Common myeloid progenitor, CD34-positive (primary cell): ENCODE measurements around the gene FOXS1.

ENCODE experiments used
- CTCF ChIA-PET: fragments of 350-600 bp; sonication (Branson Sonifier 250); formaldehyde crosslinking; loops from one replicate; lab custom pipeline; 2021; ENCODE audit warnings: antibody characterized with exemption; lab: Charles Lee
- POLR2A ChIA-PET: fragments of 350-600 bp; sonication (Branson Sonifier 250); formaldehyde crosslinking; loops from one replicate; lab custom pipeline; 2021; ENCODE audit warnings: antibody characterized with exemption; lab: Charles Lee
- DNase-seq, 3 donors: peaks; one replicate each; pipeline versions ENCODE4 v3.0.0 to v3.0.0-alpha.2; 2013
- H3K27ac ChIP-seq, 2 experiments: 1 replicate in 1 of 2; 2 replicates in 1 of 2; pipeline ENCODE4 v1.7.0; 2013; ENCODE audit warnings: inconsistent platforms in 2 of 2, low read length in 2 of 2, mild to moderate bottlenecking in 2 of 2, low read depth in 1 of 2, moderate library complexity in 1 of 2; ENCODE audit not compliant: severe bottlenecking in 2 of 2, insufficient read depth in 1 of 2, poor library complexity in 1 of 2
- H3K27me3 ChIP-seq, 5 experiments: replicated peaks in 2 of 5; 1 replicate in 3 of 5; 2 replicates in 2 of 5; pipeline versions ENCODE4 v1.6.1 to v1.7.0; 2013; ENCODE audit warnings: low read length in 4 of 5, mild to moderate bottlenecking in 2 of 5, moderate library complexity in 2 of 5, inconsistent platforms in 1 of 5; ENCODE audit not compliant: insufficient read depth in 5 of 5, control insufficient read depth in 4 of 5
- H3K36me3 ChIP-seq, 4 experiments: 1 replicate in 2 of 4; 2 replicates in 2 of 4; pipeline versions ENCODE4 v1.6.1 to v1.7.0; 2013; ENCODE audit warnings: low read length in 3 of 4, control low read depth in 1 of 4, mild to moderate bottlenecking in 1 of 4; ENCODE audit not compliant: control insufficient read depth in 4 of 4, insufficient read depth in 4 of 4
- H3K4me1 ChIP-seq, 4 experiments: 1 replicate in 3 of 4; 2 replicates in 1 of 4; pipeline versions ENCODE4 v1.6.1 to v1.7.1; 2013; ENCODE audit warnings: low read length in 3 of 4, mild to moderate bottlenecking in 3 of 4, control low read depth in 1 of 4, inconsistent platforms in 1 of 4, moderate library complexity in 1 of 4; ENCODE audit not compliant: control insufficient read depth in 4 of 4, insufficient read depth in 4 of 4; ENCODE audit errors: control extremely low read depth in 1 of 4
- H3K4me3 ChIP-seq, 7 experiments: 1 replicate in 4 of 7; 2 replicates in 3 of 7; pipeline versions ENCODE4 v1.5.1 to v1.7.0; 2013; ENCODE audit warnings: mild to moderate bottlenecking in 7 of 7, low read length in 6 of 7, moderate library complexity in 6 of 7, inconsistent platforms in 2 of 7, low read depth in 2 of 7, control low read depth in 1 of 7; ENCODE audit not compliant: insufficient read depth in 4 of 7, control insufficient read depth in 1 of 7; ENCODE audit errors: extremely low read depth in 1 of 7
- H3K9me3 ChIP-seq, 5 experiments: 1 replicate in 4 of 5; 2 replicates in 1 of 5; pipeline versions ENCODE4 v1.6.1 to v1.7.1; 2013; ENCODE audit warnings: low read length in 4 of 5, mild to moderate bottlenecking in 2 of 5, inconsistent platforms in 1 of 5, low read depth in 1 of 5, moderate library complexity in 1 of 5; ENCODE audit not compliant: control insufficient read depth in 4 of 5, insufficient read depth in 2 of 5; ENCODE audit errors: control extremely low read depth in 1 of 5
- WGBS: methylation state at CpG from one replicate; pipeline ENCODE4 v1.1.5; 2013; ENCODE audit not compliant: insufficient coverage; 5-methylcytosine and 5-hydroxymethylcytosine counted together

Gene FOXS1

GRCh38 chr20:31861385-31862156, 16.2 kb upstream of the FOXS1 start:
- H3K27me3 ChIP-seq: peaks cover 0 to 18% (median 3%) of the 10 kb centered on the region in 5 experiments

GRCh38 chr20:31861135-31861384, 15.7 kb upstream of the FOXS1 start:
- Histone ChIP-seq H3K9me3 (no peaks in the 10 kb centered on the region), H3K36me3 (no peaks in the 10 kb centered on the region), H3K4me3 (peak overlapping the region; percentile 34 to 81 (median 63)), H3K27ac (no peak overlapping the region), H3K4me1 (peaks cover 0 to 42% (median 24%) of the 10 kb centered on the region in 4 experiments), H3K27me3 (peaks cover 0 to 18% (median 3%) of the 10 kb centered on the region in 5 experiments)
- no peak for DNase-seq
- ChIA-PET POLR2A (no interaction called here), CTCF (interaction anchor here (1.1 kb wide), 1 partner anchor 52 kb away, joined by 3 read pairs; no protein-coding TSS in a partner anchor)
- 0% methylated on average over 6 of the region's 20 CpGs for WGBS

More at GRCh38 chr20:31861385-31862156, 16.2 kb upstream of the FOXS1 start:
- WGBS: 7% methylated on average over 32 of the region's 60 CpGs
- Histone ChIP-seq H3K27ac (no peak overlapping the region), H3K4me1 (peaks cover 0 to 42% (median 24%) of the 10 kb centered on the region in 4 experiments), H3K36me3 (no peaks in the 10 kb centered on the region), H3K4me3 (peak overlapping the region; percentile 34 to 81 (median 63)), H3K9me3 (no peaks in the 10 kb centered on the region)
- ChIA-PET CTCF (no interaction called here), POLR2A (interaction anchor here (0.7 kb wide), 1 partner anchor 42 kb away, joined by 3 read pairs; no protein-coding TSS in a partner anchor)
- peak; percentile 83 to 88 (median 88) for DNase-seq

DNA sequence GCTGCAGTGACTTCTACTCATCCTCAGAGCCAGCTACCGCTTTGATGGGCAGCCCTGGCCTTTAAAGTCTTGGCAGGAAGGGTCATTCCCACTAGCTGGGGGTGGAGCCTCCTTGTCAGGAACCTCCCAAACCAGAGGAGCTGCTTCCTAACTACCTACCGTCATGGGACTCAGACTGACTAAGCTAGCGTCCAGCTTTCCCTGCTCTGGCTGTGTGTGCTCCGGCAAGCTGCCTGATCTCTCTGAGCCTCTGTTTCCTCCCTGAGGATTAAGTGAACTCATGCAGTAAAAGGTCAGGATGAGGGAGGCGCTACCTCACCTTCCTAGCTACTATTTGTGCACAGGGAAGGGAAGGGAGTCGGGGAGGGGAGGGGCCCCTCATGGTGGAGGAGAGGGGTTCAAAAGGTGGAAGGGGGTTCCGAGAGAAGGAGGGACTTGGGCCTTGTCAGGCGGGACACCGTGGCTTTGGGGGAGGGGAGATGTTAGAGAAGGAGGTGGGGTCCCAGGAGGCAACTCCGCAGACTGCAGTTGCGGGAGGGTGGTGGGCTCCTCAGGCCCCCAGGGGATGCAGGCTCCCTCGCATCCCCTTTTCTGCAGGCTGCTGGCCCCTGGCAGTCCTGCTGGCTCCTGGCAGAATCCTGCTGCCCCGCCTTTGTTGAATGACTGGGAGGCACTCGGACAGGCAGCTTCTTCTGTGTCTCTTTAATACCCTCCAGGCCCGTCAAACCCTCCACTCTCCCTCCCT, 15.2 kb upstream of the FOXS1 start:
- ChIA-PET POLR2A (no interaction called here), CTCF (interaction anchor here (0.8 to 2.2 kb wide), 8 partner anchors 8 to 170 kb away, joined by 3 to 9 read pairs (median 4); partner anchors contain the start of gene PDRG1)
- H3K4me3 ChIP-seq: peak overlapping the region in 6 of 7 experiments; percentile 50 to 81 (median 64)
- no peaks in the 10 kb centered on the region for H3K36me3 ChIP-seq
- 50% methylated on average over 14 of the region's 15 CpGs for WGBS
- peaks cover 0 to 42% (median 24%) of the 10 kb centered on the region in 4 experiments for H3K4me1 ChIP-seq
- H3K27ac ChIP-seq: no peak overlapping the region
- DNase-seq: no peak
- no peaks in the 10 kb centered on the region for H3K9me3 ChIP-seq
- H3K27me3 ChIP-seq: peaks cover 0 to 18% (median 3%) of the 10 kb centered on the region in 5 experiments

GRCh38 chr20:31859998-31860380, 14.6 kb upstream of the FOXS1 start:
- ChIA-PET CTCF (interaction anchor here (0.8 to 2.2 kb wide), 8 partner anchors 8 to 170 kb away, joined by 3 to 9 read pairs (median 4); partner anchors contain the start of gene PDRG1), POLR2A (no interaction called here)
- Histone ChIP-seq H3K36me3 (no peaks in the 10 kb centered on the region), H3K4me3 (peak overlapping the region in 1 of 7 experiments; percentile 9), H3K27ac (no peak overlapping the region), H3K9me3 (no peaks in the 10 kb centered on the region), H3K4me1 (peaks cover 0 to 46% (median 24%) of the 10 kb centered on the region in 4 experiments), H3K27me3 (peaks cover 0 to 18% (median 3%) of the 10 kb centered on the region in 5 experiments)
- no peak for DNase-seq
- 68% methylated on average over 4 of the region's 7 CpGs for WGBS

DNA sequence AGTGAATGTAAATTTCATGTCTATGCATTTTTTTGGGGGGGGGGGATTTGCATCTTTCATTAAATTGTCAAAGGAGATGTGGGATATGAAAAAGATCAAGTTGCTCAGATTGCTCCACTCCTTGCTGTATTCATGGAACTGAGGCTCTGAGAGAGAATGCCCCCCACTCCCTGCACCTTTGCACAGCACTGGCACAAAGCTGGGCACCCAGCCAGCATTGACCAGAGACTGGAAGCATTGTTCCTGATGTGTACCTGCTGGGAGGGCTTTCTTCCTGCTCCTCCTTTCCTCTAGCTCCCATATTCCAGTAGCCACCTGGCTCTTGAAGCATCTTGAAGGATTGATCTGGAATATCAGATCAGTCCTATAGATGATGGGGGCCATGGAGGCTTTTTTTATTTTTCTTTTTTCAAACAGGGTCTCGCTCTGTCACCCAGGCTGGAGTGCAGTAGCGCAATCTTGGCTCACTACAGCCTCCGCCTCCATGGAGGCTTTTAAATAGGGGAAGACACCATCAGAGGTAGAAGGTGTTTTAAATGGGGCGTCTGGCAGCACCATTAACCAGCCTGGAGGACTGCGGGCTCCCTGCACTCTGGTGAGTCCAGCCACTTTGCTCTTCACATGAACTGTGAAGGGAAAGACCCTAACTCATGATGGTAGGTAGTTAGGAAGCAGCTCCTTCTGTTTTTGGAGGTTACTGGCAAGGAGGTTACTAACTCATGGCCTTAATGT, 14.0 kb upstream of the FOXS1 start:
- no peak for DNase-seq
- Histone ChIP-seq H3K36me3 (no peaks in the 10 kb centered on the region), H3K9me3 (no peaks in the 10 kb centered on the region), H3K27me3 (peaks cover 0 to 18% (median 3%) of the 10 kb centered on the region in 5 experiments), H3K4me3 (no peak overlapping the region), H3K4me1 (peaks cover 0 to 49% (median 25%) of the 10 kb centered on the region in 4 experiments), H3K27ac (no peak overlapping the region)
- POLR2A ChIA-PET: no interaction called here
- CTCF ChIA-PET: interaction anchor here (0.6 to 2.2 kb wide), 10 partner anchors 8 to 171 kb away, joined by 3 to 9 read pairs (median 5); partner anchors contain the start of gene PDRG1
- WGBS: 100% methylated on average over 4 of the region's 5 CpGs

GRCh38 chr20:31858760-31859083, 13.3 kb upstream of the FOXS1 start:
- POLR2A ChIA-PET: no interaction called here
- H3K27ac ChIP-seq: no peak overlapping the region
- H3K9me3 ChIP-seq: no peaks in the 10 kb centered on the region
- 0% methylated on average over 1 of the region's 3 CpGs for WGBS
- H3K27me3 ChIP-seq: peaks cover 0 to 18% (median 3%) of the 10 kb centered on the region in 5 experiments
- peak in 2 of 3 donors; percentile 45 to 50 for DNase-seq
- no peaks in the 10 kb centered on the region for H3K36me3 ChIP-seq
- peak overlapping the region in 1 of 7 experiments; percentile 1 for H3K4me3 ChIP-seq
- CTCF ChIA-PET: interaction anchor here (0.6 to 2.2 kb wide), 5 partner anchors 8 to 158 kb away, joined by 3 to 9 read pairs (median 5); no protein-coding TSS in a partner anchor
- peaks cover 0 to 45% (median 24%) of the 10 kb centered on the region in 4 experiments for H3K4me1 ChIP-seq
